NOMO-1 (cell line): Measurements from ENCODE around the gene TRMU.

Experiments used
- DNase-seq, 2 experiments: peaks; one replicate each; lab custom pipeline; 2025; ENCODE audit not compliant: unreplicated experiment in 2 of 2; lab: John Stamatoyannopoulos, UW

The TRMU gene

DNA sequence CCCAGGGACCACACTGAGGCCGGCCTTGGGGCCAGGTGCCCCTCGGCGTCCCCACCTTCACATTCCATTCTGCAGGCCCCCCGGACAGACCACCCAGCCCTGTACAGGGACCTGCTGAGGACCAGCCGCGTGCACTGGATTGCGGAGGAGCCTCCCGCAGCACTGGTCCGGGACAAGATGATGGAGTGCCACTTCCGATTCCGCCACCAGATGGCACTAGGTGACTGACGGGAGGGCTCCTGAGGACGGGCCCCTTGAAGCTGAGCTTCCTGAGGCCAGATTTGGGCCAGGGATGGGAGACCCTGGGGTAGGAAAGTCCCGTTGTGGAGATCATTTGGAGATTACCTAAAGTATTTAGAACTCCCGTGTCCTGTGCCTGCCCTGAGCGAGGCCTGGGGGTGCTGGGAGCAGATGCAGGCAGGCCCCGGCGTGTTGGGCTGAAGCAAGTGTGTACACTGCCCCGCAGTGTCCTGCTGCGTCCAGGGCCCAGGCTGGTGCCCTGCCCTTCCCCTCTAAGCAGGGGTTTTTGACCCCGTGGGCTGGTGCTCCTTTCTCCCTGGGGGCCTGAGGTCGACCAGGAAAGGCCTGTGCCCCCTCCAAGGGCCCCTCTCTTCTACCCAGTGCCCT, 20.0 kb downstream of the TRMU start:
- DNase-seq = peak; percentile 13 to 22

DNA sequence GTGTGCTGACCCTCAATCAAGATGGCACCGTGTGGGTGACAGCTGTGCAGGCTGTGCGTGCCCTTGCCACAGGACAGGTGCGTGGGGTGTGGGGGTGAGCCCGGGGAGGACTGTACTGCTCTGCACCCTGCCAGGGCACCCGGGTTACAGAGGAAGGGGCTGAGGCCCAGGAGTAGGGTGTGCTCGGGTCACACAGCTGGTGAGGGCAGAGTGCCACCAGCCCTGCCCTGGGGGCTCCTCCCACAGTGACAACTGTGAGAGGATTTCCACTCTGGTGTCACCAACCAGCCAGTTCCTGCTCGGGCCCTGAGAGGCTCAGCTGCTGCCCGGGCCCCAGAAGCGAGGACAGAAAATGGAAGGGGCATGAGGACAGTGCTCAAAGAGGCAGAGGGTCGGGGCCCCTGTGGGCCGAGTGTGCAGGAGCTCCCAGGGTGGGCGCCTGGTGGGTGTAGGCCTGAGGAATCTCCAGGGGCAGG, 20.5 kb downstream of the TRMU start:
- DNase-seq = no peak

DNA sequence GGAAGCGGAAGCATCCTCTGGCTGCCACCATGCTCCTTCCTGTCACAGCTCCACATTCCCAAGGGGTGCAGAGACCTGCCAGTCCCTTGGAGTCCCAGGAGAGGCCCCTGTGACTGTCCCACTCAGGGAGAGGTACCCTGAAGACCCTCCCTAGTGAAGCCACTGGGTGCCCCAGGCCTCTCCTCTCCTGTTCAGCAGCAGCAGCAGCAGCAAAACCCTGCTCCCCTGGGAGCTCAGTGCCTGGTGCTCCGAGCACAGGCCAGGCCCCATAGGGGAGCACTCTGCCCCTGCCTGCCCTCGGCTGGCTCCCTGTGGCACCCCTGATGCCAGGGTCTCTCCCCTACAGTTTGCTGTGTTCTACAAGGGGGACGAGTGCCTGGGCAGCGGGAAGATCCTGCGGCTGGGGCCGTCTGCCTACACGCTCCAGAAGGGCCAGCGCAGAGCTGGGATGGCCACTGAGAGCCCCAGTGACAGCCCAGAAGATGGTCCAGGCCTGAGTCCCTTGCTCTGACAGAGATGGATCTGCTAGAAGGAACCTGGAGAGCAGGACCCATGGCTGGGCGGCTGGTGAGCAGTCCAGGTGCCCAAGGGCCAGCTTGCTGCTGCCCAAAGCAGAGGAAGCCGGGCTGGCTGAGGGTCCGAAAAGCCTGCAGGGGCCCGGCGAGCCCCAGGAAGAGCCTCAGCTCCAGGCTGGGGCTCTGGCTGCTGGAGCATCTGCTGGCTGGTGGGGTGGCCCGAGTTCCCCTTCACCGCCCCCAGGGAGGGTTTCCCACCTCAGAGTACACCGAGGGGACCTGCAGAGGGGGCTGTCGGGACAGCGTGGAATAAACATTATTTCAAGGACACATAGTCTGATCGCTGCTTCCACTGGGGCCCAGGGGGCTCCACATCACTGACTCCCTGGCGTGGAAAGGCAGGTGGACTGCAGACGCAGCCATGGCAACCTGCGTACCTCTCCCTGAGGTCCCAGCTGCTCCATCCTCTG, 21.3 kb downstream of the TRMU start:
- no peak for DNase-seq

DNA sequence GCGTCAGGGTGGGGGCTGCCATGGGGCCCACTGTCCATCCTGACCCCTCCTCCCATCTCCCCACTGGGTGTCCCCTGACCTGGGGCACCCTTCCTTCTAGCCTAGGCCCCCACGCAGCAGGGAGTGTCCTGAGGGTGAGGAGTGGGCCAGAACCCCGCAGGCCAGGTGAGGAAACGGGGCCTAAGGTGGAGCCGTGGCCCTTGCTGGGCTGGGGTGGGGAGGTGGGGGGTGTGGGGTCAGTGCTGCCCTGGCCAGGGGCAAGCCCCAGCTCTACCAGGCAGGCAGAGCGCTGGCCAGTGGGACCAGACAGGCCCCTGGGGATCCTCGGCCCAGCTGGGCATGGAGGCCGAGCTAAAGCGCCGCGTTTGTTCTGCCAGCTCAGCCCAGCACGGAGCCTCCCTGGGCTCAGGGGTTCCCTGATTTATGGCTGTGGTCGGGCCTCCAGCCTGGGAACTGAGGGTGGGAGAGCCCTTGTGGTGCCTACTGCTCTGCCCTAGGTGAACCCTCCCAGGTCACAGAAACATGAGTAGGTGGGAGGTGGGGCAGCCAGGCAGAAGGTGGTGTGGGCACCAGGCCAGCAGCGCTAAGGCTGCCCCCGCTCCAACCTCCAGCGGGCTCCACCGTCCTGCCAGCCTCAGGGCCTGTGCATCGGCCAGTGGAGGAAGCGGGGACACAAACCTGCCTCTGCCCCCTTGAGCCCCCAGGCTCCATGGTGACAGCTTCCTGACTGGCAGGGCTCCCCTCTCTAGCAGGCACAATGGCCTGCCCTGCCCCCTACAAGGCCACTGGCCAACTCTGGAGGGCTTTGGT, 22.4 kb downstream of the TRMU start:
- no peak for DNase-seq

DNA sequence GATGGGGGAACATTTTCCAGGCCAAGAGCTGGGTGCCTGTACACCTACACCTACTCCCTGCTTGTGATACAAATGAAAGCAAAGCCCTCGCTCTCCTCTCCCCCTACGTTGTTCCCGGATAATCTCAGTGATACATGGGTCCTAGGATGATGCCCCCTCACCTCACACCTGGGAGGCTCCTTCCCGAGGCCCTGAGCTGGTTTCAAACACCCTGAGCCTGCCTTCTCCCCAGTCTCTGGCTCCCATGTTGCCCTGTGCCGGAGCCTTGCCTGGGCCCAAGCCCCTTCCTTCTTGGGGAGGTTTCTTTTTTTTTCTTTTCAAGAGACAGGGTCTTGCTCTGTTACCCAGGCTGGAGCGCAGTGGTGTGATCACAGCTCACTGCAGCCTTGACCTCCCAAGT, 23.3 kb downstream of the TRMU start:
- no peak for DNase-seq

DNA sequence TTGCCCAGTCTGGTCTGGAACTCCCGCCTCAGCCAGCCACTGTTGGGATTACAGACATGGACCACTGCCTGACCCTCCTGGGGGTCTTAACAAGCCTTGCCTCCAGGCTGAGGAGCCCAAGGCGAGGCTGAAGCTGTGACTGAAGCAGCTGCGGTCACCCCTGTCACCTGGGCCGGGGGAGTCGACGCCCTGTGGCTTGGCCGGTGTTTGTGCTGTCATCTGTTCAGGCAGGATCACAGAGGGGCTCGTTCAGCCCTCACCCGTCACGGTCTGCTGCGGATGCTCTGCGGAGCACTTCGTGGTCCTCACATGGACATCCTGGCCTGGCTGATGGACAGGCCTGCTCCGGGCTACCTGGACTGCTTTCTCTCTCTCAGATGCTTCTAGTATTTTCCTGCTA, 23.8 kb downstream of the TRMU start:
- DNase-seq = no peak

DNA sequence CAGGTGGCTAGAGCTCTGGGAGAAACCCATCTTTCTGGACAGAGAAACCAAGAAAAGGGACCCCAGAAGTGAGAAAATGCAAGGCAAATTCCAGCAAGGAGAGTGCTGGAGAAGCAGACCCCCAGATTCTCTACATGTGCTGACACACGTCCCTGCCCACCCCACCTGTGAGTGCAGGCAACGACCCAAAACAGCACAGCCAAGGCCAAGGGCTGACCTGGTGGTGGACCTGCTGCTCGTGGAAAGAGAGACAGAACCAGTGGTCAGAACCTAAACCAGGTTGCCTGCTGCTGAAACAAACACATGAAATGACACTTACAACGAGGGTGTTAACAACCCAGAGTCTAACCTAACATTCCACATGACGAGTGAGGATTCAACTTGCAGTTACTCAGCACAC, 24.6 kb downstream of the TRMU start:
- no peak for DNase-seq

DNA sequence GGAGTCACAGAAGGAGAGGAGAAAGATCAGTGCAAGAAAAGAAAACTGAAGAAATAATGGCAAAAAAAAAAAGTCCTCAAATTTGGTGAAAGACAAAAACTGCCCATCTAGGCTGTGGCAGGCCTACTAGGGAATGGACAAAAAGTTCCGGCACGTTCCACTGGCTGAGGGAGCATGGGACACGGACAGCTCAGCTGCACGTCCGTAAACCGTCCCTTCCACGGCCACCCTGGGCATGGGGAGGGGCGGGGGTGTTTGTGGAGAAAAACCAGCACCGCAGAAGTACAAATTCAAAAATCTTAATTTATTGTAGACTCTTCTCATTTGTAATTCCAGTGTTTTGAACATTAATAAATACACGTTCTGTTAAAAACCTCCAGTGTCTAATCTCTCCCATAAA, 25.4 kb downstream of the TRMU start:
- DNase-seq = no peak

DNA sequence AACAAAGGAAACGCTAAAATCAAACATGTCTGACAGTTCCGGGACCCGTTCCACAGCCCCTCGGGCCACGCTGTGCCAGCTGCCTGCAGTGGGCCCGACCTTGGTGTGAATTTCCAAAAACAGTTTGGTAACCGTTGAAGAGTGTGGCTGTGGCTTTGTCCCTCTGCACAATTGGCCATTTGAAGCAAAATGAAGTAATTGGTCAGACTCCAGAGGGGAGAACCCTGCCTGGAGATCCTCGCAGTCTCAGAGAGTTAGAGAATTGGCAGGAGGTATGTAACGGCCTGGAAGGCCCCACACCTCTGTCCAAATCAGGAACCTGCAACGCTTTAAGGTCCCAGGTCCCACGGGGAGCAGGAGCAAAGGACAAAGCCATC, 26.3 kb downstream of the TRMU start:
- DNase-seq = no peak

DNA sequence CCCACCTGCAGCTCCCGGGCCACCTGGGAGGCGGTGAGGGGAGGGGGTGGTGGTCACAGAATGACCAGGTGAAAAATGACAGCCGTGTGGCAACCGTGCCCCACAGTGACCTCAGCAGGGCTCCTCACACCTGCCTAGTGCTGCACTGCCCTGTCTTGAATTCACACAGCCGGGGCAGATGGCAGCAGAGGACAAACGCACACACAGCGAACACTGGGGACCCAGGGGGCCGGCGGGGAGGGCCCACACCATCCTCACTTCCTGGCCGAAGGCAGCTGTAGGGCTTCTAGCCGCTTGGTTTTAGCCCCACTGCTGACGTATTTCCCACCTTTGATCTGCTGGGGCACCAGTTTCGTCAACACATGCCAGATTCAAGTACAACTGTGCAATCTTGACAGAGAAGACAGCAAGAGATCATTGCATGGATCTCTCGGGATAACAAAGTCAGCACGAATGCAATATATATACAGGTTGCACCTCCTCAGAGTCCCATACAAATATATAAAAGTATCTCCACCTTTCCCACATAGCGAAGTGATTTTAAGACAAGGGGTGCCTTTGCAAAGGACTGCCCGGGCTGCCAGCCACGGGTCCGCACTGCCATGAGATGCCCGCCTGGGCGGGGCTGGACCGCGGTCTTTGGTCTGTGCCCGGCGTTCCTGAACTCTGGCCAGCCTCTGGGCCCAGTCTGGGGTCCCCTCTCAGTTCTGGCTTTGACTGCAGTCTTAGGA, 26.9 kb downstream of the TRMU start:
- no peak for DNase-seq

DNA sequence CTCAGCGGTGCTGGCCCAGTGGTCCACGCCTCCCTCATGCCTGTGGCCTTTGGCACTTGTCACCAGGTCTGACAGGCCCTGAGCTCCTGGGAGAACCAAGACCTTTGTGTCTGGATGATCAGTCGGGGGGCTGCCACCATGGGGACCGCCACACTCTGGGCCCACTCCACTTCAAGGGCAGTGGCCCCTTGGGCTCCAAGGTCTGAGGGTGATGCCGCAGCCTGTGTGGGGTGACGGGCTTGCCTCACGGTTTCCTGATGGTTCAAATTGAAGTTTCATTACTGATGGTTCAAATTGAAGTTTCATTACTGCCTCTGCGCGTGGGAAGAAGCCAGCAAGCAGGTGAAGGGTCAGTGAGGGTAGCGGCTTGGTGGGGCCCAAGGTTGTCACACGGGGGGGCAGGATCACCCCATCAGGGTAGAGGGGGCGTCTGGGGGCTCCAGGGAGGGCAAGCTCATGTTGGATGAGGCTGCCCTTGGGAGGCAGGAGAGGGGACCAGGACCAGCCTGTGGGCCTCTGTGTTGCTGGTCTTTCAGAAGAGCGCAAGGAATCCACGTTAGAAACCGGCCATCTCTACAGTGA, 27.5 kb downstream of the TRMU start:
- no peak for DNase-seq

DNA sequence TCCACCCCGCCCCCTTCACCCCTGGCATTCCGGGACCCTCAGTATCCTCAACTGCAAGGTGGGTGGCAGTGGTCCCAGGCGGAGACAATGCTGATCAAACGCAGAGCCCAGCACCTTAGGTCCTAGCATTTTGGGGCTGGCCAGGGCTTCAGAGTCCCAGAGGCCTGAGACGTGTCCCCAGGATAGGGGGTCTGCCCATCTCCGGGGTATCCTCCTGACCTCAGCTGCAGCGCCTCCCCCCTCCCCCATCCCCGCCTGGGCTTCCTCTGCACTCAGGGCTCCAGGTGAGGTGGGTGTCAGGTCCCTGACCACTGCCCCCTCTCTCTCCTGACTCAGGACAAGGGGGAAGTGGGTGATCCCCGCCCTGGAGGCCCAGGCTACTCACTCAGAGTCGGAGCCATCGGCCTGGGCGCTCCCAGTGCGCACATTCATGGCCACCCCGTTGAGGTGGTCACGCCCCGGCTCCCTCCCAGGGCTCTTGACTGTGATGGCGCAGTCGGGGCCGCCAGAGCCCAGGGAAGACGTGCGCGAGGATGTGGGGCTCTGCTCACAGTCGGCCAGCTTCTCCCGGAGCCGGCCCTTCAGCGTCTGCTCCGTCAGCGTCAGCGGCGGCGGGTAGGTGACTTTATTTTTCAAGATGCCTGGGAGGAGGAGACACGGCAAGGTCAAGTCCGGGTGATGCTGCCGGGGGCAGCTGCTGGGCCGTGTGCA, 28.3 kb downstream of the TRMU start:
- no peak for DNase-seq

DNA sequence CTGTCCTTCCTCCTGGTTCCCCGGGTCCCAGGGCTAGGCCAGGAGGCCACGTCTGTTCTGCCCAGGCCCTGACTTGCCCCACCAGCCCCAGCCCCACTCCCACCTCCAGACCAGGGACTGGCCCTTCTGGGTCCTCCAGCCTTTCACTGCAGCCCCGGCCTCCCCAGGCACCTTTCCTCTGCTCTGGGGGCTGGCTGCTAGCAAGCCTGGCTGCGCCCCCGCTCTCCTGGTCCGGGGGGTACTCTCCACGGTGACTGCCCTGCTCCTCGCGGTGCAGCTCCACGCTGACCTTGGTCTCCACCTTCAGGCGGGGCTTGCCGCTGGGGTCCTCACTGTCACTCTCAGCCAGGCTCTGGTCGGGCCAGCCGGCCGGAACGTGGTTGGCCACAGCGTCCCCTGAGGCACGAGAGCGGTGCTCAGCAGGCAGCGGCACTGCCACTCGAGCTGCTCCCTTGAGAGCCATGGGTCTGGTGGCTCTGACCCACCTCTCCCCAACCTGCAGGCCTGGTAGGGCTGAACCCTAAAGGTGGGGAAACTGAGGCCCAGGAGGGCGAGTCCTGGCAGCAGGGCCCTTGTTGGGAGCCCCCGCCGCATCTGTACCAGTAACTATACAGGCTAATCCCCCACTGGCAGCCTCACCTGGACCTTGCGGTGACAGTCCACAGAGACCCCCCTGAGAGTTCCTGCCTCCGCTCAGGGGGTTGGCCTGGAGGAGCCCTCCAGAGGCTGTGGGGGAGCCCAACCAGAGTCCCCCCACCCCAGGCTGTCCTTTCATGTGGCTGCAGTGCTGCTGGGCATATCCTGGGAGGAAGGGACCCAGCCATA, 29.0 kb downstream of the TRMU start:
- no peak for DNase-seq

DNA sequence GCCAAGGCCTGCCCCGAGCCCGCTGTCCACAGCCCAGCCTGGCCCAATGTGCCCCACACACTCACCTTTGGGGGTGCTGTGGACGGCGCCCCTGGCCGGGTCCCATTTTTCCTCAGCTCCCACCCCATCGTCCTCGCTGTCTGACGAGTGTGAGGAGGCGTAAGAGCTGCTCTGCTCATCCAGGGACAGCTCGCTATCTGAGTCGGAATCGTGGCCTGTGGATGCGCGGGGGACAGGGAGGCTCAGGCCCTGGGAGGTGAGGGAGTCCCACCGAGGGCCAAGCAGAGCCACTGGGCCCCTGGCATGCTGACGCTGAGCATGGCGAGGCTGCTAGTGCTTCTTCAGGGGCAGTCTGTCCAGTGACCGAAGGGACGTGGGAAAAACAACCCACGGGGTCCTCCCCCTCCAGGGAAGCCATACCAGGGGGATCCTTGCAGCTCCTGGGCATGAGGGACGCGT, 29.7 kb downstream of the TRMU start:
- DNase-seq = no peak

DNA sequence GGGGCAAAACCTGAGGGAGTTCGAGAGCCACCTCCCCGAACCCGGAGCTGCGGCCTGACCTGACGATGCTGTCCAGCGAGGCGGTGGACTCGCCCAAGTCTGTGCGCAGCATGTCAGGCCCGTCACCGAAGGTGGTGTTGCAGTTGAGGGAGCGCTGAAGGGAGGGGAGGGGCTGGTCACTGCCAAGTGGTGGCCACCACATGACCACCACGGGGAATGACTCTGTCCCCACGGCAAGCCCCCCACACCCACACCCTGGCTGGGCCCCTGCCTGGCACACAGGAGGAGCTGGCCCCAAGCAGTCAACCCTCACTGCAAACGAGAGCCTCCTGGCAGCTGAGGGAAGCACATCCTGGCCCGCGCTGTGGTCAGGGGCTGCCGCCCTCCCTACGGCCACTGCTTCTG, 30.8 kb downstream of the TRMU start:
- no peak for DNase-seq

DNA sequence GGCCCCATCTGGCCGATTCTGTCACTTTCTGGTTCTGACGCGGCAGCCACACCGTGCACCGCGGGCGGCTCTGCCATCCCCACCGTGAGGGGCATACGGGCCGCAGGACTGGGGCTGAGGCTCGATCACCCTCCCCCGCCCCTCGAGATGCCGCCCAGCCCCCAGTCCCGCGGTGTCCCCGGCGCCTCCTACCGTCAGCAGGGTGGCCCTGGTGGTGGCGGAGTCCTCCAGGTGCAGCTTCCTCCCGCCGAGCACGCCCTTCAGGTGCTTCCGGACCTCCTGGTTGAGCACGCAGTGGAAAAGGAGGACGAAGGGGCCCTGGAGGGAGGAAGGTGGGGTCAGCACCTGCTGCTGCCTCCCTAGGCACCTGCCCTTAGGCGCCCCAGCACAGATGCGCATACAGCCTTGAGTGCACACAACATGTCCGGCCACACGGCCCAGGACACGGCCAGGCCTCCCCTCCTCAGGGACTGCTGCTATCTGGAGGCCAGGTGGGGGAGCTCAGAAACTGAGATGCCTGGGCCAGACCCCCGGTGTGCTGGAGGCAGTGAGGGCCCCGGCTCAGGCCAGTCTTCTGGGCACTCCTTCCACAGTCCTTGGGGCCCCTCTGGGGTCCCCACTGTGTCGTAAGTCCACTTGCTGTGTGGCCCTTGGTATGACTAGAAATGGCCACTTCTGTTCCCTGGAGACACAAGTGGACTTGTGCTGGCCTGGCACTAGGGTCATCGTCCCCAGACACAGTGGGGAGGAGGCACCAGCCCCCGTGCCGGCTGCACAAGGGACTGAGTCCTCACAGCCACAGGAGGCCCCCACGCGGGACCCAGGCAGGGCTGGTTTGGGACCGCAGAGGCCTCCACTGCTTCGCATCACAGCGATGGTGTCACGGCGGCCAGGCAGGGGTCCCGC, 31.5 kb downstream of the TRMU start:
- DNase-seq = no peak

DNA sequence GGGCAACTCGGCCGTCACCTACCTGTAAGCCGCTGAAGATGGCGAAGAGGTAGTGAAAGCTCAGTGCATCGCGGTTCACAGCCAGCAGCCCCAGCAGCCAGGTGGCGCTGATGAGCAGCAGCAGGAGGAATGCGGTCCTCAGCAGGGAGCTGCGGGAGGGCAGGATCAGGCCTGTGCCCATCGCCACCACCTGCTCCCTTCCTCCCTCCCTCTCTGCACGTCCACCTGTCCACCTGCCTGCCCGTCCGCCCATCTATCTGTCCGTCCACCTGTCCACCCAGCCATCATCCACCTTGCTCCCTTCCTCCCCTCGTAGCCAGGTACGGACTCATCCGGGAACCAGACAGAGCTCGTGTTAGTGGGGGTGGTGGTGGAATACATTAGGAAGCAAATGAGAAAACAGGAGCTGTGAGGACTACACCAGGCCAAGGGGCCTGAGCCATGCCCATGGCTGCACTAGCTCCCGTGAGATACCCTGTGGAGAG, 32.2 kb downstream of the TRMU start:
- peak; percentile 23 to 29 for DNase-seq

DNA sequence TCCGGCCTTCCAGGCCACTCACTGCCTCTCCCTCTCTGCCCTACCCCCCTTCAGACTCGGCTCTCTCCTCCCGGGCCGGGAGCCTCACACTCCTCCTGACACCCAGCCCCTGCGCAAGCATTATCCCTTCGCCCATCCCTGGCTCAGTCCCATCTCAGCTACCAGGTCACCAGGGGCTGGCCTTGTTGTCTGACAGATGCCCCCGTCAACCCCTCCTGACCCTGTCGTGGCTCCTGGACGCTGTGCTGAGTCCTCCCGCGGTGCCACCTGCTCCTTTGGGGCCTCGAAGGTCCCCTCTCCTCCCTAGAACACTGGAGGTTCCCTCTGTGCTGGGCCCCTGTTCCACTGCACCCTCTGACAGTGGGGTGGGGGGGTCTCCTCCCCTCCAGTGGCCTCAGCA, 32.9 kb downstream of the TRMU start:
- DNase-seq = no peak
